SKM-1 (cell line): ENCODE measurements around the gene CCRL2.

Source experiments
- DNase-seq: peaks from one replicate; lab custom pipeline; 2025; ENCODE audit not compliant: unreplicated experiment; lab: John Stamatoyannopoulos, UW

The CCRL2 gene

GRCh38 chr3:46455231-46456115, 48.4 kb downstream of the CCRL2 start:
- DNase-seq: no peak

GRCh38 chr3:46456118-46456517, 49.1 kb downstream of the CCRL2 start:
- DNase-seq: no peak
